T-helper 1 cell treated with Interleukin-12 subunit alpha and Interleukin-12 subunit beta and Interleukin-4 antibody, amounts not matched to agents 30 μg/mL and 1 μg/mL, for 36 hours (primary cell): ENCODE data around the gene VENTX.

Experiments
- H3K27ac Mint-ChIP-seq: one replicate; pipeline ENCODE4 v1.8.0; 2021; ENCODE audit warnings: mild to moderate bottlenecking, mixed read lengths
- H3K27me3 Mint-ChIP-seq: one replicate; pipeline ENCODE4 v1.8.0; 2021; ENCODE audit warnings: low read depth, mixed read lengths
- H3K36me3 Mint-ChIP-seq: one replicate; pipeline ENCODE4 v1.8.0; 2021; ENCODE audit warnings: low read depth, mixed read lengths
- H3K4me1 Mint-ChIP-seq: one replicate; pipeline ENCODE4 v1.8.0; 2021; ENCODE audit warnings: low read depth, mixed read lengths
- H3K4me3 Mint-ChIP-seq: one replicate; pipeline ENCODE4 v1.8.0; 2021; ENCODE audit warnings: mild to moderate bottlenecking, moderate library complexity, mixed read lengths
- H3K9me3 Mint-ChIP-seq: one replicate; pipeline ENCODE4 v1.8.0; 2021; ENCODE audit warnings: mixed read lengths

The VENTX gene

DNA sequence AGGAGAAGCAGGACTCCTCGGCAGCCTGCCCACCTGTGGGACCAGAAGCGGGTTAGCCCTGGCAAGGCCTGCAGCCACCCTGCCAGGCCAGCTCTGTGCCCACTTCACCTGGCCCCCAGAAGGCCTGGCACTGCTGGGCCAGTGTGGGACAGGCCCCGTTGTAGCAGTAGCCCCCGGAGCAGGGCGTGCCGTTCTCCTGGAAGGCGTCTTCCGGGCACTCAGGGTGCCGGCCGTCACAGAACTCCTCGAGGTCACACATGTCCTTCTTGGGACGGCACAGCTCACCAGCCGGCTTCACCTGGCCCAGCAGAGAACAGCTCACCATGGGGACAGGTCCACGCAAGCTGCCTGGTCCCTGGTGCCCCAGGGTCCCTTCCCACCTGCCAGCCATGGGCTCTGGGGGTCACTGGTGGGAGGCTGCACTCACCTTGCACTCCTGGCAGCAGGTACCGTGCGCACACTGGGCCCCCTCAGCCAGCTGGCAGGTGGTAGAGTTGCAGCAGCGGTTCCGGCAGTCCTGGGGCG lies 33.2 kb downstream of the VENTX start:
- peaks cover 7% of the 10 kb centered on the region for H3K36me3 Mint-ChIP-seq
- no peak overlapping the region for H3K27ac Mint-ChIP-seq
- H3K9me3 Mint-ChIP-seq, result no peaks in the 10 kb centered on the region
- peaks cover 5% of the 10 kb centered on the region for H3K4me1 Mint-ChIP-seq
- H3K27me3 Mint-ChIP-seq, result no peaks in the 10 kb centered on the region
- H3K4me3 Mint-ChIP-seq, result no peak overlapping the region

GRCh38 chr10:133271521-133272300 lies 34.1 kb downstream of the VENTX start:
- H3K27ac Mint-ChIP-seq, result no peak overlapping the region

GRCh38 chr10:133272301-133272963 lies 34.8 kb downstream of the VENTX start:
- Mint-ChIP-seq H3K9me3 (no peaks in the 10 kb centered on the region), H3K4me1 (peaks cover 1% of the 10 kb centered on the region), H3K27ac (no peak overlapping the region), H3K4me3 (no peak overlapping the region), H3K27me3 (no peaks in the 10 kb centered on the region), H3K36me3 (peaks cover 7% of the 10 kb centered on the region)

More at GRCh38 chr10:133271521-133272300, 34.1 kb downstream of the VENTX start:
- H3K4me1 Mint-ChIP-seq, result peaks cover 1% of the 10 kb centered on the region
- no peaks in the 10 kb centered on the region for H3K9me3 Mint-ChIP-seq
- no peaks in the 10 kb centered on the region for H3K27me3 Mint-ChIP-seq
- H3K36me3 Mint-ChIP-seq, result peaks cover 7% of the 10 kb centered on the region
- no peak overlapping the region for H3K4me3 Mint-ChIP-seq

- Mint-ChIP-seq H3K9me3 (no peaks in the 10 kb centered on the region), H3K4me3 (no peak overlapping the region), H3K4me1 (peaks cover 2% of the 10 kb centered on the region), H3K36me3 (peaks cover 8% of the 10 kb centered on the region), H3K27me3 (no peaks in the 10 kb centered on the region), H3K27ac (no peak overlapping the region)
These were observed 35.3 kb downstream of the VENTX start for GRCh38 chr10:133272964-133273420.

- Mint-ChIP-seq H3K9me3 (no peaks in the 10 kb centered on the region), H3K36me3 (peaks cover 14% of the 10 kb centered on the region), H3K4me1 (peaks cover 9% of the 10 kb centered on the region), H3K27ac (no peak overlapping the region), H3K27me3 (no peaks in the 10 kb centered on the region), H3K4me3 (no peak overlapping the region)
These were observed 36.0 kb downstream of the VENTX start for GRCh38 chr10:133273534-133274143.

- H3K27ac Mint-ChIP-seq, result peak overlapping the region; percentile 90
- H3K4me3 Mint-ChIP-seq, result peak overlapping the region; percentile 90
- no peaks in the 10 kb centered on the region for H3K9me3 Mint-ChIP-seq
- peaks cover 17% of the 10 kb centered on the region for H3K4me1 Mint-ChIP-seq
- peaks cover 21% of the 10 kb centered on the region for H3K36me3 Mint-ChIP-seq
- H3K27me3 Mint-ChIP-seq, result no peaks in the 10 kb centered on the region
These were observed 37.4 kb downstream of the VENTX start for GRCh38 chr10:133274751-133275683.

DNA sequence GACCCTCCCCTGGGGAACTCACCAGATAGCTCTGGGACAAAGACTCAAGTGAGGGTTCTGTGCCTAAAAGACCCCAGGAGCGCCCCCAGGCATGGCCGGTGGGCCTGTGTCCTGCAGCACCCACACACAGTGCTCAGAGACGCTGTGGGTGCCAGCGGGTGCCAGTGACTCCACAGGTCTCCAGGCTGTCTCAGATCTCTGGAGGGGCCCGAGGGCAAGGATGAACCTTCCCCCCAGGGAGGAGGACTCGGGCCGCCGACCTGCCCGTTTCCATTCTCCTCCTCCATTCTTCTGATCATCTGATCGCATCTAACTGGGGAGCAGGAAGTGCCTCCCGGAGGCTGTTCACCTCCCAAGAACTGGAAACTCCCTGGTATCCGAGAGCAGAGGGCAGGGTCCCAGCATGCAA lies 38.0 kb downstream of the VENTX start:
- Mint-ChIP-seq H3K27ac (peak overlapping the region; percentile 90), H3K4me3 (peak overlapping the region; percentile 90), H3K9me3 (no peaks in the 10 kb centered on the region), H3K4me1 (peaks cover 17% of the 10 kb centered on the region), H3K27me3 (no peaks in the 10 kb centered on the region), H3K36me3 (peaks cover 21% of the 10 kb centered on the region)

GRCh38 chr10:133276100-133276434 lies 38.4 kb downstream of the VENTX start:
- no peaks in the 10 kb centered on the region for H3K27me3 Mint-ChIP-seq
- peak overlapping the region; percentile 90 for H3K4me3 Mint-ChIP-seq
- peak overlapping the region; percentile 90 for H3K27ac Mint-ChIP-seq
- H3K36me3 Mint-ChIP-seq, result peaks cover 21% of the 10 kb centered on the region
- peaks cover 17% of the 10 kb centered on the region for H3K4me1 Mint-ChIP-seq
- H3K9me3 Mint-ChIP-seq, result no peaks in the 10 kb centered on the region

DNA sequence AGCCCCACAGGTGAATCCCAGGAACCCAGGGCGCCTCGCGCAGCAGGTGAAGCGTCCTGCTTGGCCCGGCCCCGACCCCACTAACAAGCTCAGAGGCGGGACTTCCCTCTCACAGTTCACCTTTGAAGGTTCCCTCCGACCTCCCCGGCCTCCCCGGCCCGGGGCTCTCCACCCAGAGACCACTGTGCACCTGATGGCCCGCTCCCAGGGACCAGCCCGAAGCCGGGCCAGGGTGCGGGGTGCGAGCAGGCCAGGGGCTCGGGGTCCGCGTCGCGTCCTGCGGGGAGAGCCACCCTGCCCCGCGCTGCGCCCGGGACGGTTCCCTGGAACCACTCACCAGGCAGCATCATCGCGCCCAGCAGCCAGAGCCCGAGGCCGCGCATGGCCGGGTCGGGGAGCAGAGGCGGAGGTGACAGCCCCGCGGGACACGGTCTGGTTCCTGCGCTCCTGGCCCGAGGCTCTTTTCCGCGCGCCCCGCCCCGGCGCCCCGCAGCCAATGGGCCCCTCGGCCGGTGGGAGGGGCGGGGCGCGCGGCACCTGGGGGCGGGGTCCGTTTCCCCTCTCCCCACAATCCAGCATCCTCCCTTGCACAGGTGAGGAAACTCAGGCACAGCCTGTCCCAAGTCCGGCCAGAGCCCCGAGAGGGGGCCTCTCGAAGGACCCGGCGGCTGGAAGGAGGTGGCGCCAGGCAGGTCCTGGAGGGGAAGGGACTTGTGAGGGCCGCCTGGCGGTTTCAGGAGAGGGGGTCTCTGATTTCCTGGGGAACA lies 39.0 kb downstream of the VENTX start, which contains the start of gene ADAM8:
Gene ADAM8 (minus strand): TSS at position 434 of the 767 bp plus-strand sequence. CDS start 51 bp downstream, at position 383.
- Mint-ChIP-seq H3K27me3 (no peaks in the 10 kb centered on the region), H3K27ac (peak within 1 kb of the TSS; percentile 95), H3K9me3 (no peaks in the 10 kb centered on the region), H3K4me1 (peaks cover 17% of the 10 kb centered on the region), H3K36me3 (peaks cover 21% of the 10 kb centered on the region), H3K4me3 (peak within 1 kb of the TSS; percentile 90)

DNA sequence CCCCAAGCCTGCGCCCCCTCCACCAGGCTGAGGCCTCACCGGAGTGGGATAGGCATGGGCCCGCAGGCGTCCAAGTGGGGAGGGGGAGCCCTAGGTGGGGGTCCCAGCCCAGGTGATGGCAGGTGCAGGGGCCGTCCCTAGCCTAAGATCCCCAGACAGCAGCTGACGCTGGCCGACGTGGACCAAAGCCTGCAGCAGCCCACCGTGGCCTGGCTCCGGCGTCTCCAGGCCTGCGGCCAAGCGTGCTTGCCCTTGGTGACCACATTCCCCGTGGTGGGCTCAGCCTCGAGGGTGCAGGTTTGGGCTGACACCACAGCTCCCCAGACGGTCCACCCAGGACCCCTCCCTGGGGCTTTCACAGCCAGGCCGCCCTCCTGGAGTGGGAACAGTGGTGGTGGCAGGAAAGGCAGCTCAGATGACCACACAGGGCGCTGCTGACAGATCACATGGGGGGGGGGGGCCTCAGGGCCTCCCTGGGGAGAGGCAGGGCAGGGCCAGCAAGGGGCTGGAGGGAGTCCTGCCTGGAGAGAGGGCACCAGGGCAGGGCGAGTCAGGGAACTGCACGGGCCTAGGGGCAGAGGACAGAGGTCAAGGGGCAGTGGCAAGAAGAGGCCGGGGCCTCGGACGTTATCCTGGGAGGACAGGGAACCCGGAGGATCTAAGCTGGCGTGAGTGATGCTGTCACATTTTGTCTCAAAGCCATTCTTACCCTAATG lies 39.8 kb downstream of the VENTX start:
- Mint-ChIP-seq H3K36me3 (peaks cover 25% of the 10 kb centered on the region), H3K27ac (peak overlapping the region; percentile 95), H3K4me3 (peak overlapping the region; percentile 86), H3K4me1 (peaks cover 17% of the 10 kb centered on the region), H3K9me3 (no peaks in the 10 kb centered on the region), H3K27me3 (no peaks in the 10 kb centered on the region)

- peak overlapping the region; percentile 86 for H3K4me3 Mint-ChIP-seq
- peak overlapping the region; percentile 95 for H3K27ac Mint-ChIP-seq
- peaks cover 17% of the 10 kb centered on the region for H3K4me1 Mint-ChIP-seq
- peaks cover 25% of the 10 kb centered on the region for H3K36me3 Mint-ChIP-seq
- H3K9me3 Mint-ChIP-seq, result no peaks in the 10 kb centered on the region
- H3K27me3 Mint-ChIP-seq, result no peaks in the 10 kb centered on the region
These were observed 40.4 kb downstream of the VENTX start for GRCh38 chr10:133277993-133278576.

- no peaks in the 10 kb centered on the region for H3K27me3 Mint-ChIP-seq
- H3K27ac Mint-ChIP-seq, result peak overlapping the region; percentile 95
- H3K36me3 Mint-ChIP-seq, result peaks cover 26% of the 10 kb centered on the region
- peak overlapping the region; percentile 86 for H3K4me3 Mint-ChIP-seq
- peaks cover 17% of the 10 kb centered on the region for H3K4me1 Mint-ChIP-seq
- H3K9me3 Mint-ChIP-seq, result no peaks in the 10 kb centered on the region
These were observed 41.1 kb downstream of the VENTX start for GRCh38 chr10:133278577-133279265.
